GM12872 (cell line): Measurements from ENCODE around the gene ADAMTS2.

Experiments
- CTCF ChIP-seq: IDR thresholded peaks from 3 replicates; pipeline ENCODE4 v1.5.1; 2011; ENCODE audit warnings: low read depth, mild to moderate bottlenecking, low read length, moderate library complexity; ENCODE audit not compliant: insufficient read depth

The ADAMTS2 gene

GRCh38 chr5:179113143-179113530 is 232.1 kb downstream of the ADAMTS2 start:
- TF ChIP-seq CTCF = no peak

GRCh38 chr5:179112469-179113142 is 232.7 kb downstream of the ADAMTS2 start:
- TF ChIP-seq CTCF = no peak

DNA sequence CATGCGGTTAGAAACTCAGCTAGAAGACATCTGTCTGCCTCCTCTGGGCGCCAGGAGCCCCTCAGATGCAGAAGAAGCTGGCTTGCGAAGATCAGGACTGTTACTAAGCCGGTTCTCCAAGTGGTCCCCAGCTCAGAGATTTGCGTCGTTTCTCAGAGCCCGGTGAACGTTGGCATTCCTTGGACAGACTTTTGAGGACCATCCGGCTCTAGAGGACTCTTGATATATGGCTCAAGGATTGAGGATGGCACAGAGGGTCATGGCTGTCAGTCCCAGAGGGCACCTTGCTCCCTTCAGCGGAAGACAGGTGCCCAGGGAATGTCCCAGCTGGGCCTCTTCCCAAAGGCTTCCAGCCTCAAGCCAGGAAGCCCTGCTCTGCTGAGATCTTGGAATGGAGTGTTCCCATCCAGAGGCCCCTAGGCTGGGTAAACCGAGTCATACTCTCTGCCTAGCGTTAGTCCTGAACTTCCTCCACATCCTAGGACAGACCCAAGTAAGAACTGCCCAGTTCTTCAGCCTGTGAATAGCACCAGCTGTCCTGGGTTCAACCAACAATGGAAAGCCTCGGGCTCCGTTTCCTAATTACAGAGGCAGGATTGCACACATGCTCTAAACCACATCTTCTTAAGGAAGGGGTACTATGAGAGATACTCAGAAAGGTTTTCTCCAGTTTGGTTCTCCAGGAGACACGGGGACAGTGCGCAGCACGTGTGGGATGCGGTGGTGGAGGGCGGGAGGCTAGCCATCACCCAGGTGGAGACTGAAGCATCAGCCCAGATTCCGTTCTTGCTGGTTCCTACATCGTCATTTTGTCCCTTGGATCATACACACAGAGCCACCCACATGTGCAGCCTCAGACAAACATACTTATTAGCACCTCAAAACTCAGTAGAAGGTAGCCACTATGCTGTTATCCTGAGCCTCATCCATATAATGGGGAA is 233.7 kb downstream of the ADAMTS2 start:
- TF ChIP-seq CTCF = no peak

DNA sequence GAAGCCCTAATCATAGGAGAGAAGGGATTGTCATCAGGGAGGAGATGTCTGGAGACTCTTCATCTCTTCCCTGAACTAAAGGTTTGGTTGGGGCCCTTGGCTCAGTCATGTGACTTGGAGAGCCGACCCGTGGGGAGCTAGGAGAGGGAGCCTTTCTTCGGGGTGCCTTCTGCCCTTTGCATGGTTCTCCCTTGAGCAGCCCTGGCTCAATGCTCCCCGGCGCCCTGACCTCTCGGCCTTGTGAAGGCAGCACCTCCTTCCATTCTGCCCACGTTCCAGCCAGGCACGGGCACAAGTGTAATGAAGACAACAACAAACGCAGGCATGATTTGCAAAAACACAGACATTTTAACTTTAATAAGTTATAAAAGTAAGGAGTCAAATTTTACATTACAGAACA is 234.7 kb downstream of the ADAMTS2 start:
- no peak for TF ChIP-seq CTCF

- no peak for TF ChIP-seq CTCF
These were observed 255.8 kb downstream of the ADAMTS2 start for GRCh38 chr5:179089502-179089901.

DNA sequence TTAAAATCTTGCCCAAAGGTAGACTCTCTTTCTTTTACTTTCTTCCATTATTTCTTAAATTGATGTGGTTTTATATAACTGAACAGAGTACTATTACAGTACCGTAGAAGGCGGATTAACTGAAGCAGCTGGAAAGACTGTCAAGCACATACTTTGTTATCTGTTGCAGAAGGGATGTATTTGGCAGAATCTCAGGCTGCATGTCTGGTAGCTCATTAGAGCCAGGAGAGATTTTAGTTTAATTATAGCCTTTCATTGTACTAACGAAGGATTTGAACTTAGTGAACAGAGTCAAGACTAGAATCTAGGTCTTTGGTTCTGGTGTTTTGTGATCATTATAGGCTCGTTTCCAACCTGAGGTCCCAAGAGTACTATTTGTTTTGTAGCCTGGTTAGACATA is 264.5 kb downstream of the ADAMTS2 start:
- no peak for TF ChIP-seq CTCF

DNA sequence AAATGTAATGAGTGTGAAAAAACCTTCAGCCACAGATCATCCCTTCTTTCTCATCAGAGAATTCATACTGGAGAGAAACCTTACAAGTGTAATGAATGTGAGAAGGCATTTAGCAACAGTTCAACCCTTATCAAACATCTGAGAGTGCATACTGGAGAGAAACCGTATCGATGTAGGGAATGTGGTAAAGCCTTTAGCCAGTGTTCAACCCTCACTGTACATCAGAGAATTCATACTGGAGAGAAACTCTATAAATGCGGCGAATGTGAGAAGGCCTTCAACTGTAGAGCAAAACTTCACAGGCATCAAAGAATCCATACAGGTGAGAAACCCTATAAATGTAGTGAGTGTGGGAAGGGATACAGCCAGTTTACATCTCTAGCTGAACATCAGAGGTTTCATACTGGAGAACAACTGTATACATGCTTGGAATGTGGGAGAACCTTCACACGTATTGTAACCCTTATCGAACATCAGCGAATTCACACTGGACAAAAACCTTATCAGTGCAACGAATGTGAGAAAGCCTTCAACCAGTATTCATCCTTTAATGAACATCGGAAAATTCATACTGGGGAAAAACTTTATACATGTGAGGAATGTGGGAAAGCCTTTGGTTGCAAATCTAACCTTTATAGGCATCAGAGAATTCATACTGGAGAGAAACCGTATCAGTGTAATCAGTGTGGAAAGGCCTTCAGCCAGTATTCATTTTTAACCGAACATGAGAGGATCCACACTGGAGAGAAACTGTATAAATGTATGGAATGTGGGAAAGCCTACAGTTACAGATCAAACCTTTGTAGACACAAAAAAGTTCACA is 265.9 kb downstream of the ADAMTS2 start:
- TF ChIP-seq CTCF = no peak
